Gastrocnemius medialis (tissue), 4 donors: Measurements from ENCODE around the gene SST.

Experiments used
- POLR2A ChIP-seq, 2 donors: fragments of 450-650 bp; IDR thresholded peaks; one replicate each; pipeline ENCODE4 v1.6.1; 2017; ENCODE audit warnings: antibody characterized with exemption in 2 of 2, mild to moderate bottlenecking in 2 of 2, moderate library complexity in 2 of 2
- TF ChIP-seq, protein P1 (sequence below), 5 experiments: fragments of 450-650 bp in 3 of 5; fragments of 200-600 bp in 2 of 5; sonication (generic) in 2 of 5; IDR thresholded peaks in 4 of 5; conservative IDR thresholded peaks in 1 of 5; 1 replicate in 4 of 5; 2 replicates in 1 of 5; pipeline ENCODE4 v1.5.1; 2016 to 2019; ENCODE audit warnings: antibody characterized with exemption in 5 of 5, mild to moderate bottlenecking in 3 of 5, moderate library complexity in 3 of 5

DNA sequence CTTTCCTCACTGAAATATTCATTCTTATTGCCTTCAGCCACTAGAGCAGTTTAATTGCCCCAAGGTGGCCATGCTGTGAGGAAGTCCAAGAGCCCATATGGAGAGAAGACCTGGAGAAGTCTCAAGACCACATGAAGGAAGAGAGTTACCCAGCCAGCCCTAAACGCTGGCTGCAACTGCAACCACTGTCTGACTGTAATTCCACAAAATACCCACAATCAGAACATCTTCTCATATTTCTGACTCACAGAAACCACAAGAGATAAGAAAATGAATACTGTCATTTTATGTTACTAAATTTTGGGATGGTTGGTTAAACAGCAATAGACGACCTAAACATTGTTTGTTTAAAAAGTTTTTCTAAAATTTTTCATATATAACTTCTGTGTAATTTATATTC, 14.7 kb upstream of the SST start:
- TF ChIP-seq, protein P1, sequence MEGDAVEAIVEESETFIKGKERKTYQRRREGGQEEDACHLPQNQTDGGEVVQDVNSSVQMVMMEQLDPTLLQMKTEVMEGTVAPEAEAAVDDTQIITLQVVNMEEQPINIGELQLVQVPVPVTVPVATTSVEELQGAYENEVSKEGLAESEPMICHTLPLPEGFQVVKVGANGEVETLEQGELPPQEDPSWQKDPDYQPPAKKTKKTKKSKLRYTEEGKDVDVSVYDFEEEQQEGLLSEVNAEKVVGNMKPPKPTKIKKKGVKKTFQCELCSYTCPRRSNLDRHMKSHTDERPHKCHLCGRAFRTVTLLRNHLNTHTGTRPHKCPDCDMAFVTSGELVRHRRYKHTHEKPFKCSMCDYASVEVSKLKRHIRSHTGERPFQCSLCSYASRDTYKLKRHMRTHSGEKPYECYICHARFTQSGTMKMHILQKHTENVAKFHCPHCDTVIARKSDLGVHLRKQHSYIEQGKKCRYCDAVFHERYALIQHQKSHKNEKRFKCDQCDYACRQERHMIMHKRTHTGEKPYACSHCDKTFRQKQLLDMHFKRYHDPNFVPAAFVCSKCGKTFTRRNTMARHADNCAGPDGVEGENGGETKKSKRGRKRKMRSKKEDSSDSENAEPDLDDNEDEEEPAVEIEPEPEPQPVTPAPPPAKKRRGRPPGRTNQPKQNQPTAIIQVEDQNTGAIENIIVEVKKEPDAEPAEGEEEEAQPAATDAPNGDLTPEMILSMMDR (IDR thresholded peaks at IDR 0.05 in 4 of 5, conservative IDR thresholded peaks at IDR 0.05 in 1 of 5): no peak
- no peak for TF ChIP-seq POLR2A (IDR thresholded peaks at IDR 0.05)
